Adrenal gland (tissue), 12 donors: Measurements from ENCODE around the gene ADPRHL1. TPM values are rescaled to one million over a fixed set of nuclear protein-coding genes. Genes with fewer than 3 reads are reported as not detected.
A peak's percentile ranks its signal among the peaks of the same experiment; 100 is the strongest.

Experiments used
- DNase-seq, 7 donors: peaks; one replicate each; pipeline ENCODE4 v3.0.0-alpha.2; 2019 to 2020
- H3K27ac ChIP-seq, 5 donors: fragments of 200-600 bp; sonication (generic) in 4 of 5; 1 replicate in 3 of 5; 2 replicates in 2 of 5; pipeline versions ENCODE4 v1.5.1 to v1.8.0; 2016 to 2020; ENCODE audit warnings: mild to moderate bottlenecking in 1 of 5
- H3K27me3 ChIP-seq: fragments of 200-600 bp; 2 replicates; pipeline ENCODE4 v1.8.0; 2021
- H3K36me3 ChIP-seq, 2 donors: fragments of 200-600 bp; replicated peaks in 1 of 2; 1 replicate in 1 of 2; 2 replicates in 1 of 2; pipeline versions ENCODE4 v1.5.1 to v1.8.0; 2018 to 2022
- H3K4me1 ChIP-seq, 2 donors: fragments of 200-600 bp; replicated peaks in 1 of 2; 1 replicate in 1 of 2; 2 replicates in 1 of 2; pipeline versions ENCODE4 v1.5.1 to v1.8.0; 2018 to 2021
- H3K4me3 ChIP-seq, 4 donors: fragments of 200-600 bp; sonication (generic) in 3 of 4; one replicate each; pipeline ENCODE4 v1.5.1; 2016 to 2018
- H3K9me3 ChIP-seq, 3 donors: fragments of 200-600 bp; sonication (generic) in 1 of 3; replicated peaks in 1 of 3; 1 replicate in 2 of 3; 2 replicates in 1 of 3; pipeline versions ENCODE4 v1.5.1 to v1.8.0; 2016 to 2021
- POLR2A ChIP-seq, 2 donors: fragments of 450-650 bp; IDR thresholded peaks; one replicate each; pipeline ENCODE4 v1.6.1; 2017; ENCODE audit warnings: antibody characterized with exemption in 2 of 2, mild to moderate bottlenecking in 2 of 2, moderate library complexity in 1 of 2
- WGBS, 4 donors: extraction: QIAGEN DNeasy Blood & Tissue Kit in 2 of 4; methylation state at CpG; one replicate each; pipeline versions ENCODE4 v1.1.5 to v1.1.7; 2013 to 2017; 5-methylcytosine and 5-hydroxymethylcytosine counted together
- intact Hi-C, 2 donors: fragments of 100-400 bp; cut with DNase I; formaldehyde crosslinking; loops; one replicate each; pipeline versions ENCODE4 v1.14.1 to v1.15.0; 2022 to 2023
- polyA plus RNA-seq, 3 donors: library from polyadenylated mRNA; stranded (reverse); fragments of 200-250 nt in 2 of 3; fragments of 350-450 nt in 1 of 3; fragmentation: Illumina TruSeq in 1 of 3; extraction: RNeasy Lipid Tissue Mini Kit (QIAGEN cat#74804) in 1 of 3; gene quantifications; one replicate each; pipeline ENCODE4 v1.2.3, GENCODE V29; 2013 to 2014
- total RNA-seq, 9 donors: library from RNA; depleted of rRNA in 4 of 9; stranded (reverse); fragments of >200 nt in 4 of 9; fragments of 120-200 nt in 1 of 9; fragmentation: NEBNext Ultra II Directional in 1 of 9; extraction: Animal tissue kit (Norgen Biotek cat#: 25700) in 1 of 9; gene quantifications; one replicate each; pipeline versions ENCODE4 v1.1.0 to v1.2.4, GENCODE V29; 2013 to 2023
- TF ChIP-seq, protein P1 (sequence below), 6 experiments: fragments of 450-650 bp in 4 of 6; fragments of 200-600 bp in 2 of 6; sonication (generic) in 1 of 6; IDR thresholded peaks; 1 replicate in 5 of 6; 2 replicates in 1 of 6; pipeline versions ENCODE4 v1.5.1 to v1.8.0; 2016 to 2021; ENCODE audit warnings: antibody characterized with exemption in 6 of 6, mild to moderate bottlenecking in 2 of 6, moderate library complexity in 1 of 6
- donor health status: healthy with polysubstance abuse.
- donor health status: Bipolar disorder and iron deficiency.
- donor health status: DM: yes; HTN: yes; CAD: no.
- donor health status: DM: no; HTN: no; CAD: no.
- donor health status: DM: no; HTN: no; CAD: no.
- donor health status: DM: yes; HTN: yes; CAD: no.

Gene ADPRHL1
- total and polyA plus RNA-seq, 12 donors, result 2.0 to 14.2 (median 4.0) TPM

DNA sequence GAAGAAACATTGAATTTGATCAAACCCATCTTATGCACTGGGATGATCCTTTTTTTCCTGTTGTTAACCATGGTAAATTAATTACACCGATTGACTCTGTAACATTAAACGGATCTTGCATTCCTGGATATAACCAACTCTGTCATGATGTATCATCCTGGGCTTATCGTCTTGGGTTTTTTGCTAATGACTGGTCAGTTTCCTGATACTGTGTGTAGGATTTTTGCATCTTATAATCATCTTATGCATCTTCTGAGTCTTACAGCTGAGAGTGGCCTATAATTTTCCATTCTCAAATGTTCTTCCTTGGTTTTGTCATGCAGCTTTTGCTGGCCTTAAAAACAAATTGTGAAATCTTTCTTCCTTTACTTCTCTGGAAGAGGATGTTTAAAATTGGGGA lies 24.4 kb upstream of the ADPRHL1 start:
- DNase-seq, result no peak
- H3K36me3 ChIP-seq, result peaks cover 0 to 41% of the 10 kb centered on the region in 2 donors
- no peak overlapping the region for H3K4me3 ChIP-seq

DNA sequence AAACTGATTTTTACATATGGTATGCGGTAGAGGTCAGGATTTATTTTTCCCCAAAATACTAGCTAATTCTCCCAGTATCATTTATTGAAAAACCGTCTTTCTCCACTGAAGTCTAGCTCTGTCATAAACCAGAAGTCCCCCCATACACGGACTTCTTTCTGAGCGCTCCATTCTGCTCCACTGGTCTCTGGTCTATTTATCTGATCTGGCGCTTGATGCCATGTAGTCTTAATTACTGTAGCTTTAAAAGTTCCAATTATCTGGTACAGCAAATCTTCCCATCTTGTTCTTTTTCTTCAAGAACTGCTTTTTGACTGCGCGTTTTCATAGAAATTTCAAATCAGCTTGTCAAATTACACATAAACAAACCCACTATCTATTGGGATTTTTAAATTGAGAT lies 23.5 kb upstream of the ADPRHL1 start:
- no peak for TF ChIP-seq POLR2A (IDR thresholded peaks at IDR 0.05)
- TF ChIP-seq, protein P1, sequence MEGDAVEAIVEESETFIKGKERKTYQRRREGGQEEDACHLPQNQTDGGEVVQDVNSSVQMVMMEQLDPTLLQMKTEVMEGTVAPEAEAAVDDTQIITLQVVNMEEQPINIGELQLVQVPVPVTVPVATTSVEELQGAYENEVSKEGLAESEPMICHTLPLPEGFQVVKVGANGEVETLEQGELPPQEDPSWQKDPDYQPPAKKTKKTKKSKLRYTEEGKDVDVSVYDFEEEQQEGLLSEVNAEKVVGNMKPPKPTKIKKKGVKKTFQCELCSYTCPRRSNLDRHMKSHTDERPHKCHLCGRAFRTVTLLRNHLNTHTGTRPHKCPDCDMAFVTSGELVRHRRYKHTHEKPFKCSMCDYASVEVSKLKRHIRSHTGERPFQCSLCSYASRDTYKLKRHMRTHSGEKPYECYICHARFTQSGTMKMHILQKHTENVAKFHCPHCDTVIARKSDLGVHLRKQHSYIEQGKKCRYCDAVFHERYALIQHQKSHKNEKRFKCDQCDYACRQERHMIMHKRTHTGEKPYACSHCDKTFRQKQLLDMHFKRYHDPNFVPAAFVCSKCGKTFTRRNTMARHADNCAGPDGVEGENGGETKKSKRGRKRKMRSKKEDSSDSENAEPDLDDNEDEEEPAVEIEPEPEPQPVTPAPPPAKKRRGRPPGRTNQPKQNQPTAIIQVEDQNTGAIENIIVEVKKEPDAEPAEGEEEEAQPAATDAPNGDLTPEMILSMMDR (IDR thresholded peaks at IDR 0.05), result no peak

More for the DNA sequence above, 24.4 kb upstream of the ADPRHL1 start:
- 96 to 98% (median 97%) methylated on average over 3 of the region's 3 CpGs for whole genome bisulfite sequencing, 4 donors
- TF ChIP-seq, protein P1 (IDR thresholded peaks at IDR 0.05), result no peak
- TF ChIP-seq POLR2A (IDR thresholded peaks at IDR 0.05), result no peak
- no peaks in the 10 kb centered on the region for H3K27me3 ChIP-seq
- no peak overlapping the region for H3K27ac ChIP-seq
- H3K9me3 ChIP-seq, result no peaks in the 10 kb centered on the region
- H3K4me1 ChIP-seq, result peaks cover 0 to 7% of the 10 kb centered on the region in 2 donors
- intact Hi-C loops, result no loop called here

DNA sequence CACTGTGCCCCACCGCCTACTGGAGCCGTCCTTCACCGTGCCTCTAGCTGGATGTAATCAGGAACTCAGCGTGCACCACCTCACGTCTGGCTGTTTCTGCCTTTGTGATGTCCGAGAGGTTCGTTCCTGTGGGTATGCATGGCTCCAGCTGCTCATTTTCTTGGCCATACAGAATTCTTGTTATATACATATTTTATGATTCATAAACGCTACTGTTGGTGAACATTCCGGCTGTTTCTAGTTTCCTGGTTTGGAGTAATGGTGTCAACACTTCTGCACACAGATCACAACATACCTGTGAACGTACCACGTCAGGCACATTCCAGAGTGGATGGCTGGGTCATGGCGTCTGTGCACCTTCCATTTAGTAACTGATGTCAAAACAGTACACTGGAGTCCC lies 22.6 kb upstream of the ADPRHL1 start:
- TF ChIP-seq POLR2A (IDR thresholded peaks at IDR 0.05), result no peak
- TF ChIP-seq, protein P1 (IDR thresholded peaks at IDR 0.05), result no peak
- H3K27me3 ChIP-seq, result no peaks in the 10 kb centered on the region
- no peak overlapping the region for H3K4me3 ChIP-seq
- WGBS, 4 donors, result 95 to 97% (median 96%) methylated on average over 12 of the region's 12 CpGs
- no peak overlapping the region for H3K27ac ChIP-seq
- DNase-seq, result peak in 1 of 7 donors; percentile 12
- no peaks in the 10 kb centered on the region for H3K4me1 ChIP-seq
- intact Hi-C loops, result no loop called here
- H3K9me3 ChIP-seq, result no peaks in the 10 kb centered on the region
- H3K36me3 ChIP-seq, result peaks cover 0 to 41% of the 10 kb centered on the region in 2 donors

More for the DNA sequence above, 23.5 kb upstream of the ADPRHL1 start:
- Histone ChIP-seq H3K27ac (no peak overlapping the region), H3K9me3 (no peaks in the 10 kb centered on the region), H3K36me3 (peaks cover 0 to 41% of the 10 kb centered on the region in 2 donors), H3K4me3 (no peak overlapping the region), H3K4me1 (peaks cover 0 to under 1% of the 10 kb centered on the region in 2 donors), H3K27me3 (no peaks in the 10 kb centered on the region)
- DNase-seq, result no peak
- WGBS, 4 donors, result 95 to 97% (median 96%) methylated on average over 7 of the region's 7 CpGs
- intact Hi-C loops, result no loop called here

GRCh38 chr13:113475280-113475679 lies 22.0 kb upstream of the ADPRHL1 start:
- WGBS, 4 donors, result 90 to 97% (median 96%) methylated on average over 9 to 11 of the region's 11 CpGs
- peak in 1 of 7 donors; percentile 11 for DNase-seq

More at GRCh38 chr13:113475280-113475679, 22.0 kb upstream of the ADPRHL1 start:
- H3K4me1 ChIP-seq, result no peaks in the 10 kb centered on the region
- TF ChIP-seq, protein P1 (IDR thresholded peaks at IDR 0.05), result no peak
- no peak for TF ChIP-seq POLR2A (IDR thresholded peaks at IDR 0.05)
- no peaks in the 10 kb centered on the region for H3K9me3 ChIP-seq
- peaks cover 0 to 37% of the 10 kb centered on the region in 2 donors for H3K36me3 ChIP-seq
- H3K4me3 ChIP-seq, result no peak overlapping the region
- intact Hi-C loops, result no loop called here
- H3K27me3 ChIP-seq, result no peaks in the 10 kb centered on the region
- no peak overlapping the region for H3K27ac ChIP-seq
